HG03103 (cell line): ENCODE measurements around the gene PHF21B.
"Not testable (repeated sequence)": the region's sequence is repeated elsewhere in the genome, so short reads cannot be mapped to it uniquely, and the experiment has no call there.

Experiments
- ATAC-seq: cut with Tn5 transposase; IDR thresholded peaks from one replicate; pipeline ENCODE4 v1.9.1; 2021; ENCODE audit warnings: low read depth; ENCODE audit not compliant: unreplicated experiment

Gene PHF21B

DNA sequence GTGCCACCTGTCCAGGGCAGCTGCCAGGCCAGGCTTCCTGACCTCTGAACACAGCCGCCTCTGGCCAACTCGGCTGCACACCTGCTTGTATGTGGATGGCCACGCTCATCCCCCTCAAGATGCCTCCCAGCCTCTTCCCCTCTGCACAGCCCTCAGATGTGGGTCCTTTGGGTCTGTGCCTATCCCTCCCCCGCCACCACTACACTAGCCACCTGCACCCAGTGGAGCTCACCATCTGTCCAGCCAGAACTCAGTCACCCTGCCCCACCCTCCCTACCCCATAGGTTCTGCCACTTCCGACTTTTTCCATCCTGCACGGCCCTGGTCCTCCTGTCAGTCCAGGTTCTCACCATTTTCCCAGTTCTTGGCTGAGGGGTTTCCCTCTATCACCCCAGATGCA, 44.6 kb downstream of the PHF21B start:
- no peak for ATAC-seq

DNA sequence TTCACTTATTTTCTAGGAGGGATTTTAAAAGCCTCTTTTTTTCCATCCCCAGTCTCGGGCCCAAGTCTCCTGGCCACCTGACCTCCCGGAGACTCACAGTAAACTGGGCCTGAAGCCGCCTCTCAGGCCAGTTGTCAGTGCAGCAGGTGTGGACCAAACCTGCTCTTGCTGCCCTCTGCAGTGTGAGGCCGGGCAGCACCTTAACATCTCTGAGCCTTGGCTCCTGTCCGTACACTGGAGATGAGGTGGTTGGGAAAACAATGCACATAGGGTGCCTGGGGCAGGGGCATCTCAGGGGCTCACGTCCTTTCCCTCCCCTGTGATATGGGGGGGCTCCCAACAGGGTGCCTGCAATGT, 45.1 kb downstream of the PHF21B start:
- ATAC-seq = no peak

DNA sequence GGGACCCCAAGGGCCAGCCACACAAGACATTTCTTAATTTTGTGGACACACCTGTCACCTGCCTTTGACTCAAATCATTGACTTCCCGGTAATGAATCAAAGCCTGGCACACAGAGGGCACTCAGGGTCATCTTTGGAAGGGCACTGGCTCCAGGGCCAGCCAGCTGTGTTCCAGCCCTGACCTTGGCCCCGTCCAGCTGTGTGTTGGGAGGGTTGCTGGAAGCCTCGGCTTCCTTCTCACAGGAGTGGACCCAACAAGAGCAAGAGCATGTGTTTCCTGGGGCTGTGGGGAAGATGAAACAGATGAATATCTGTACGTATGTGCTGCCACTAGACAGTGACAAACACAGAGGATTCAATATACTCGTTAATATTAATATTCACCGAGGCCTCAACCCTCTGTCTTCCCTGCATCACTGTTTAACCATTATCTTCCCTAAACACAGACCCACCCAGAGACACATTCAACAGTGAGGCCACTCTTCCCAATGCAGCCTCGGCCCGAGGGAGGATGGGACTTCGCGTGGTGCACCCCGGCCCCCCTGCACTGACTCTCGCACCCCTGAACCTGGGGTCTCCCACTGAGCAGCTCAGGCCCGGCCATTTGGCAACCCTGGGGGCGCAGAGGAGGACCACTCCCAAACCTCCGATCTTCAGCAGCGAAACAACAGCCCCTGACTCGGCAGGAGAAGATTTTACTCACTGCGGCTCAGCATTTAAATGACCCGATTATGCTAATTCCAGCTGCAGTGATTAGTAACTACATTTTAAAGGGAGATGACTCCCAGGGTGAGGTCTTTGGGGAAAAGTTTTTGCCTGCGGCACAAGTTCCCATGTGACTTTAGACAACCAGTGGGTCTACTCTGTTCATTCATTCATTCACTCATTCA, 45.7 kb downstream of the PHF21B start:
- no peak for ATAC-seq

DNA sequence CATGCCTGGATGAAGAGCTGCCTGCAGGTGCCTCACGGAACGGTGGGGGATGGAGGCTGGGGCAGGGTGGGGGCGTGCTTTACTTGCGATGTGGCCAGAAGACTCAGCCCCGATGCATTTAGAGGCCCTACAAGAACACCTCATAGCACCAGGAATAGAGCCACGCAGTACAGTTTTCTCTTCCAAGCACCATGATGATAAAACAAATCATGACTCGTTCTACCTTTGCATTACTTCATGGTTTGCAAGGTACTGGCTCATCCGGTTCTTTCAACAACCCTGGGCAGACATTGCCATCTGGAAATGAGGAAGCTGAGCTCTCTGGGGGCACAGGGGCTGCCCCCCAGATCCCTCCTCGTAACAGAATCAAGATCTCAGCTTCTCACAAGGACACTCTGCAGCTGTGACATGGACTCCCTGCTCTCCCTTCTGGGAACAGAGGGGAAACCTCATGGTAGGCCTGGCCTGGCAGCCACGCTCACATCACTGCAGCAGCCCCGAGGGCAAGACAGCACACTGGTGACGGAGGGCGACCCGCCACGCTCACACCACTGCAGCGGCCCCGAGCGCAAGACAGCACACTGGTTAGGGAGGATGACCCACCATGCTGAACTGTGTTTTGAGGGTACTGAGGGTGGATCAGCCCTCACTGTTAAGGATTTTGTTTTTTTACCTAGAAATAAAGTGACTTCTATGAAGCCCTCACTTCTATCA, 46.9 kb downstream of the PHF21B start:
- no peak for ATAC-seq

DNA sequence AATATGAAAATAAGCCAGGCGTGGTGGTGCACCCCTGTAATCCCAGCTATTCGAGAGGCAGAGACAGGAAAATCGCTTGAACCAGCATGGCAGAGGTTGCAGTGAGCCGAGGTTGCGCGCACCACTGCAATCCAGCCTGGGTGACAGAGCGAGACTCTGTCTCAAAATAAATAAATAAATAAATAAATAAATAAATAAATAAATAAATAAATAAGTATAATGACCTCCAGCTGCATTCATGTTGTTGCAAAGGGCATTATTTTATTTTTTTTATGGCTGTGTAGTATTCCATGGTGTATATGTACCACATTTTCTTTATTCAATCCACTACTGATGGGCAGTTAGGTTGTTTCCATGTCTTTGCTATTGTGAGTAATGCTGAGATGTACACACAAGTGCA, 48.1 kb downstream of the PHF21B start:
- not testable (repeated sequence) for ATAC-seq

DNA sequence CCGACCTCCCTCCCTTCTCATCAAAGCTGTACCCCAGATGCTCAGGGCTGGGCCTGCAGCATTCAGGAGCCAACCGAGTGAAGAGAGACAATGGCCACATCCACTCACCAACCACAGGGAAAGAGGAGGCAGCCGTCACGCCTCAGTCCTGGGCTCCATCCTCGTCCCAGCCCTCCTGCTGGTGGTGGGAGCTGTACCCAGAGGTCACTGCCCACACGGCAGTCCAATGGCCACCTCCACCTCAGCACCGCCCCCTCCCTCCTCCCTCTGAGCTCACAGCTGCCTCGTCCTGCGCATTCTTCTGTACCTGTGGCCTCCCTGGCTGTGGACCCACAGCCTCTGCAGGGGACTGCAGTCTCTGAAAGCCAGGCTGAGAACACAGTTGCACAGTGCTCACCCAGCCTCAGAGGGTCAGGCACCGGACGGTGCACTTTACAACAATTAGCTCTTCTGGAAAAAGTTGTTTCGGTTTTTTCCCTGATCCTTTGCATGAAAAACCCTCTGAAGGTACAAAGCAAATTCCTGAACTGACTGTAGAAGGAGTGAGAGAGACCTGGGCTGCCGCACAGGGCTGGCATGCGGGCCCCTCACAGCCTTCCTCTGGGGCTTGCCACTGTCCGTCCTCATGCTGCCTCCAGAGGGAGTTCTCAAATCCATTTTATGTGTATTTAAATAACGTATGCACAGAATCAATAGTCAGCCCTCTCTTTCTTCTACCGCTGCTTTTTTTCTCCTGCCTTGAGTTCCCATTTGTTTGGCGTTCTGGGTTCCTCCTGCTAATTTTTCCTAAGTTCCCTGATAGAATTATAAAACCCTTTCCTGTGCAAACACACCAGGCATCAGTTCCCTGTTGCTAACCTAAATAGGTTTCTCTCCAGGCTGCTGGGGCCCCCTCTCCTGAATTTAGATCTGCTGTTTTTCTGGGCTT, 52.7 kb downstream of the PHF21B start:
- no peak for ATAC-seq

DNA sequence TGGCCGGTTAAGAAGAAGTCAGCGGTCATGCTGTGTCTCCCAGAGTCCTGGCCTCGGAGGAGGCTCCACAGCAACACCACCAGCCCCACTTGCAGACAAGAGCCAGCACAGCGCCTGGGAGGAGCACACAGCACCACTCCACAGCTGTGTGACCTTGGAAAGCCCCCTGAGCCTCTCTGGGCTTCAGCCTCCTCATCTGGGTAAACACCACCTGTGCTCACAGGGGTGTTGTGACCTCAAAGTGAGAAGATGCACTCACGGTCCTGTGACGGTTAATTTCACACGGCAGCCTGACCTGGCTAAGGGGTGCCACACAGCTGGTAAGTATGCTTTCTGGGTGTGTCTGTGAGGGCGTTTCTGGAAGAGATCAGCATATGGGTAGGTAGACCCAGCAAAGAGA, 54.7 kb downstream of the PHF21B start:
- no peak for ATAC-seq

DNA sequence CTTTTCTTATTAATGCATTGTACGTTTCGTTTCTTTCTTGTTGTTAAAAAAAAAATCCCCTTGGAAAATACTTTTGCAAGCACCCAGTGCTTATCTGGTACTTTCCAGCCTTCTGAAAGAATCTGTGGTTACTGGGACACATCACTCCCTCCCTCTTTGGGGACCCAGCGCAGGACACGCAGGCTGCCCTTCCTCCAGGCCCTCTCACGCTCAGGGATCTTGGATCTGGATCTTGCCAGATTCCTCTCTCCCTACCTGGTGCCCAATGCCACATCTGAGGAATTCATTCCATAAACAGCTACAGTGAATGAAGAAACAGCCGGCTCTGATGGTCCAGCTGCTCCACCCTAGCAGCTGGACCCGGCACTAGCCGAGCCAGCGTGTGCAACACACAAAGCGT, 55.7 kb downstream of the PHF21B start:
- ATAC-seq = no peak

DNA sequence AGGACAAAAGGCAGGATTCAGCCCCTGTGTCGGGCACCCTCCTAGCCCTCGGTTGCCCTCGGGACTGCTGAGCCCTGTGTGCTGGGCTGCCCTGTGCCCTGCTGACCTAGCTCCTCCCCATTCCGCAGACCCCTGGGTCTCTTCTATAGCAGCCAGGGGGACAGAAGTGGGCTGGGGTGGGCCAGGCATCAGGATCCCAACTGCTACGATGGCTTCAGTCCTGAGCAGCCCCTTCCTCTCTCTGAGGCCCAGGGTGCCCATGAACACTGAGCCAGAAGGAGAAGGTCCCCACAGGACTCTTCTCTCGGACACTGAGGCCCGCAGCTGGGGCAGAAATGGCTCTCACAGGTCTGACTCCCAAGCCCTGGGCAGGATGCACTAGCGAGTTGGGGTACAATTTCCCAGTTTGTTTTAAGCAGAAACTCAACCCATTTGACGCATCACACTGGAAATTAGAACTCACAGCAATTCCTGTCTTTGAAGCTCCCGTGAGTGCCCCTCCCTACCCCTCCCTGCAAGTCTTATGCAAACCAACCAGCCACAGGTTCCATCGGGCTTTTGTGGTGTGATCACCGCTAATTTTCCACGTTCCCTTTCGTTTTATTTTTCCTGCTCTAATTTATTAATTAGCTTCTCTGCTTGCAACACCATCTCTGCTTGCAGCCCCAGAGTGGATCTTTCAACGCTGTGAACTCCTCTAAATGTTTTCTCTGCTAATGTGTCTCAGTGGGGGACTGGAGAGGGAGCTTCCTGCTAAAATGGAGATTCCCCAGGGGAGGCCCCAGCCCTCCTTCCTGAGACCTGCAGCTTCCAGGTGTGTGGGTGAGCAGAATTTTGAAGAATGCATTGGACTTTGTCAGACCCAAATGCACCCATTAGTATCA, 56.7 kb downstream of the PHF21B start:
- ATAC-seq = no peak

DNA sequence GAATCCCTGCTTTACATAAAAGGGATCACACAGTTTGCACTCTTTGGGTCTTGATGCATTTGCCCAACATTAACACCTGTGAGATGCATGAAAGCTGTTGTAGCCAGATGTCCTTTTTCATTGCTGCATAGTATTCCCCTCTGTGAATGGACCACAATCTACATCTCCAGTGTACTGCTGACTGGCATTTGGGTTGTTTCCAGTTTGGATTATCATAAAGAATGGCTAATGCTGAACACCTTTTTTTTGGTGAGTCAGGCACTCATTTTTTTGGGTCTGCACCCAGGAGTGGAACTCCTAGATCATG, 58.3 kb downstream of the PHF21B start:
- no peak for ATAC-seq

DNA sequence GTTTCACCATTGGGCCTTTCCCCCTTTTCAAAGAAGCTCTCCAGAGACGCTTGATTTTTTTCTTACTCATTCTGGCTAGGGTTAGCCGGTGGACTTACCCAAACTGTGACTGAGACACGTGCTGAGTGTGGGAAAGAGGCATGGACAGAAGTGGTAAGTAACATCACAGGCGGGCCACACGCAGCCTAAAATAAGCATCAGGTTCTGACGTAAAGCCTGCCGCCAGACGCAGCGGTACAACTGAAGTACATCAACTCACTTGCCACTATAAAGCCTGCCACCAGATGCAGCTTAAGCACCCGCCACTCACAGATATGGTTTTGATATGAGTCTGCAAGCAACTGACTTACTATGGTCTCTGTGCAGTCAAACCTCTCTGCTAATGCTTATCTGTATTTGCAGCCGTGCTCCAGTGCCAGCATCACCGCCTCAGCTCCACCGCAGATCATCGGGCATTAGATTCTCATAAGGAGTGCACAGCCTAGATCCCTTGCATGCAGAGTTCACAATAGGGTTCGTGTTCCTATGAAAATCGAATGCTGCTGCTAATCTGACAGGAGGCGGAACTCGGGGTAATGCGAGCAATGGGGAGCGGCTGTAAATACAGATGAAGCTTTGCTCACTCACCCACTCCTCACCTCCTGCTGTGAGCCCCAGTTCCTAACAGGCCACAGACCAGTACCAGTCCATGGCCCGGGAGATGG, 58.8 kb downstream of the PHF21B start:
- no peak for ATAC-seq

DNA sequence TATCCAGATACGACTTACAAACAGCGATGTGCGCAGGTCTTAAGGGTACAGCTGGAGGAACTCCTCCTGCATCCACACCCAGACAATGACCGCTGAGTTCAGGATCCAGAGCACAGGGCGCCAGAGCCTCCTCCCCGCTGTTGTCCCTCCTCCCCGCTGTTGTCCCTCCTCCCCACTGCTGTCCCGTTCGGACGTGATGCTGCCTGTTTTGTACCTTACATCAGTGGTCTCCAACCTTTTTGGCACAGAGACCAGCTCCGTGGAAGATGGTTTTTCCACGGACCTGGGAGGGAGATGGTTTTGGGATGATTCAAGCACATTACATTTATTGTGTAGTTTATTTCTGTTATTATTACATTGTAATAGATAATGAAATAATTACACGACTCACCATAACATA, 62.0 kb downstream of the PHF21B start:
- no peak for ATAC-seq

DNA sequence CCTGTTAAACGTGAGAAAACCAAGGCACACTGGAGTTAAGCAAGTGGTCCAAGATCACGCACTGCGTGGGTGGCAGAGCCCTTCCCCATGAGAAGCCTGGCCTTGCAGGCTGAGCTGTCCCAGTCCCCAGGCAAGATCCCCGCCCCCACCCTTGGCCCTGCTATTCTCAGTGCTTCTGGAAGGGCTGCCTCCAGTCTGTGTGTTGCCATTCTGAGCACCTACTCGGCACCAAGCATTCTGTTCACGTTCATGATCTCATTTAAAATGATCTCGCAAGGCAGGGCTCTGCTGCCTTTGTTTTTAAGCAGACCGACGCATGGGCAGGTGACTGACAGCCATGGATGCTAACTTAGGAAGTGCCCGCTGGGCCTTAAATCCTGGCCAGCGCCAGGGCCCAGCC, 62.8 kb downstream of the PHF21B start:
- no peak for ATAC-seq

DNA sequence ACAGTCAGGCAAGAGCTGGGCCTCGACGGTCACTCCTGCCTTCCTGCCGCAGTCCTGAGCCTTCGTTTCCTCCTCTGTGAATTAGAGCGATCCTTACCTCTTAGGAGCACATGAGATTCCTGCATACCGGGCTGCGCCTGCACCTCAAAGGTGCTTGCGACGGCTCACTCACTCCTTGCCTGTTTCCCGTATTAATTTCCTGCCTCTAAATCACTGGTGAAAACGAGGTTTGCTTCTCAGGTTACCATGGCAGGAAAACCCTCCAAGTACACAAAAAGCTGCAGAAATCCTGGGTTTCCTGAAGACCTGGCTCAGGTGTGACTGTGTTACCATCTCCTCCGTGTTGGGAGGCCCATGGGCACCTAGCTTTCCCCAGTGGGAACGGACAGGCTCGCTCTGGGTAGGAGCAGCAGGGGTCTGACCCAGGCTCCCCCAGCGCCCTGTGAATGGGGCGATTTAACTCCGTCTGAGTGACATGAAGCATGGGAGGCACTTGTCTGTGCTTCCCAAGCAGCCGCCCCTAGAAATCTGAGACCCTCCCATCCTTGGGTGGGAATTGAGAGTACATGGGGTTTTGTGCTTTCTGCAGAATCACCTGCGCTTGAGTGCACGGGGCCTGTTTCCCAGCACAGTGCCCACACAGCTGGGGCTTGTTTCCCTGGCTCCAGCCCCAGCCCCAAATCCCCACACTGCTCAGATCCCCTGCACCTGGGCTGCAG, 64.8 kb downstream of the PHF21B start:
- no peak for ATAC-seq

DNA sequence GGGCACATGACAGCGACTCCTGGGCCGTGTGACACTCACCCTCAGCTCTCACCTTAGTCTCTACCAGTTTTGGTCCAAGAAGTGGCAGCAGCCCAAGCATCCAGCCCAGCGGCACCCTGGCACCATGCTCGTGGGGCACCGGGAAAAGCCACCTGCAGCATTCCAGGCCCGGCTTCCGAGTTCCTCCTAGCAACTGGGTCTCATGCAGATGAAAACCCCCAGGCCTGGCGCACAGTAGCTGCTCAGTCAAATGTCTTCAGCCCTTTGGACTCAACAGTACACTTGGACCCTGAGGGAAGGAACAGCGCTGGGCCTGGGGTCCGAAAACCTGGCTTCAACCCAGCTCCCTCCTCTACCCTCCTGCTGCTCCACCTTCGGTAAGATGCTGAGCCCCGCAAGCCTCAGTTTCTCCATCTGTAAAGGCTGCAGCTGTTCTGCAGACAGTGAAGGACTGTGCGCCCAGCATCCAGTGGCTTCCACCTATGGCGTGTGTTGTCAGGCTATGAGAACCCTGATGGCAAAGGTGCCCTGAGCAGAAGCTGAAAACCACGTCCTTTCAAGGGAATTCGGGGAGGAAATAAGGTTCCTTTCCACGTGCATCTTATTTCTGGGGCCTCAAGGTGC, 66.0 kb downstream of the PHF21B start:
- no peak for ATAC-seq

DNA sequence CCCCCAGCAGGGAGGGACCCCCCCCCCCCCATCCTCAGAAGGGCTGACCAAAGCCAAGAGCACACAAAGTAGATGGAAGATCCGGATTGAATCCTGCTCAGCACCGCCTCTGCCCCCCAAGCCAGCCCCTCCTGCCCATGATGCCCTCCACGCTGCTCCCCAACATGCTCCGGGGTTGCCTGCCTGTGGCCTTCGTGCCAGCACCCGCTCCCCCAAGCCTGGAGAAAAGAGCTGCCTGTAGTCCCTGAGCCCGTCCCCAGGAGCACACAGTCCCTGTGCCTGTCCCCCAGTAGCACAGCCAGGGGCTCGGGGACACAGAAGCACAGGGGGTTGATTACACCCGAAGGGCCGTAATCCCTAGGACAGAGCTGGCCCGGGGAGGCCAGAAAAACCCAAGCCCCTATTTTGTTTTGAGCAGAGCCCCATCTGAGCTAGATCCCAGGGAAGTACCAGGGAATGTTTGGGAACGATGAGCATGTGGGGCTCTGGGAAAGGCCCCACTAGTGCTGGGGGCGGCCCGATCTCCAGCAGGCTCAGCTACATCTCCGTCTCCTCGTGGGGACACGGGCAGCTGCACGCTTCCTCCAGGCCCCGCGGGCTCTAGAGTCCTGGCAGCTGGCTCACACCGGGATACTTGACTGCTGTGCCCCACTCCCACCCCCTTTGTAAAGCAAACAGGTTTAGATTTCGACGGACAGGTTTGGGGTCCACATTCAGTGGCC, 66.7 kb downstream of the PHF21B start:
- ATAC-seq = no peak

DNA sequence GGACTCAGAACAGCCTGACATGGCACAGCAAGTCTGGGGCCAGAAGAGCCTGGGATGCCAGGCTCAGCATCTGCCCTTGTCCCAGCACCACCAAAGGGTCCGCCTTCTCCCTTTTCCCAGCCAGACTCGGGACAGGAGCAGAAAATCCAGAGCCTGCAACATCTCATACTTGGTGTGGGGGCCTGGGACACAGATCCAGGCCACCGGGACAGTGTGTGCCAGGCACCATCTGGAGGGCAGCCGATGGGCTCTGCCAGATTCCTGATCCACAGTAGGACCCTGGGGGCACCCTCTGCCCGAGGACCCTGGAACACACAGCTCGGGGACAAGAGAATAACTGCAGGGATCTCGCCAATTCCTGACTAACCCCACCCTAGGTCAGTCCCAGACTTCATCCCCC, 67.7 kb downstream of the PHF21B start:
- no peak for ATAC-seq

DNA sequence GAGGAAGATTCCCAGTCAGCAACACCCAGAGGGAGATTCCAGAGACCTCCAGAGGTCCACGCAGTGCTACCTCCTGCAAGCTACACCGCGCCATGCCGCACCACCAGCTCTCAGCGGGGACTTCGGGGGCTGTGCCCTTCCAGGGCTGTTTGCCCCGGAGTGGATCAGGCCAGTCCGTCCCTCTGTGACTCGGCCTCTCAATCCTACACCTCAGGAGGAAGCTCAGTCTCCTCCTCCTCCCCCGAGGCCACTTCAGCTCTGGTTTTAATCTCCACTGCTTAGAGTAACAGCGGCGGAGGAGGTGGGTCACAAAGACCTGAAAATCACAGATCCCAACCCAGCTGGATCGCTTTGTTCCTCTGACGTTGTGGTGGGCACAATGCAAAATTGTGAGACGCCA, 68.6 kb downstream of the PHF21B start:
- ATAC-seq = no peak
